HG03571 (cell line): Measurements from ENCODE around the gene TMEM134.

Experiments
- ATAC-seq: cut with Tn5 transposase; IDR thresholded peaks from one replicate; pipeline ENCODE4 v1.9.1; 2021; ENCODE audit not compliant: unreplicated experiment

TMEM134 gene

GRCh38 chr11:67423891-67424613 is 45.0 kb downstream of the TMEM134 start:
- no peak for ATAC-seq

DNA sequence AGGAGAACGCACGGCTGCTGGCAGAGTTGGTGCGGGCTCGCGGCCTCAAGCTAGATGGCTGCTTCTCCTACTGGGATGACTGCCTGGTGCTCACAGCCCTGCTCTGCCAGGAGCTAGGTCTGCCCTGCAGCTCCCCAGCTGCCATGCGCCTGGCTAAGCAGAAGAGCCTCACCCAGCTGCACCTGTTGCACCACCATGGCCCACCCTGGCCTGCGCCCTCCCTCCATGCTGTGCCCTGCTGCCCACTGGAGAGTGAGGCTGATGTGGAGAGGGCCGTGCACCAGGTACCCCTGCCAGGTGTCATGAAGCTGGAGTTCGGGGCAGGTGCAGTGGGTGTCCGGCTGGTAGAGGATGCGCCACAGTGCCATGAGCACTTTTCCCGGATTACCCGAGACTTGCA is 45.6 kb downstream of the TMEM134 start:
- no peak for ATAC-seq

- no peak for ATAC-seq
These were observed 46.2 kb downstream of the TMEM134 start for GRCh38 chr11:67422891-67423290.

- no peak for ATAC-seq
These were observed 47.5 kb downstream of the TMEM134 start for GRCh38 chr11:67421430-67422031.

GRCh38 chr11:67420646-67421429 is 48.2 kb downstream of the TMEM134 start:
- peak; percentile 69 for ATAC-seq

GRCh38 chr11:67420147-67420645 is 48.9 kb downstream of the TMEM134 start:
- ATAC-seq, result no peak

- ATAC-seq, result no peak
These were observed 49.6 kb downstream of the TMEM134 start for GRCh38 chr11:67419325-67420049.

DNA sequence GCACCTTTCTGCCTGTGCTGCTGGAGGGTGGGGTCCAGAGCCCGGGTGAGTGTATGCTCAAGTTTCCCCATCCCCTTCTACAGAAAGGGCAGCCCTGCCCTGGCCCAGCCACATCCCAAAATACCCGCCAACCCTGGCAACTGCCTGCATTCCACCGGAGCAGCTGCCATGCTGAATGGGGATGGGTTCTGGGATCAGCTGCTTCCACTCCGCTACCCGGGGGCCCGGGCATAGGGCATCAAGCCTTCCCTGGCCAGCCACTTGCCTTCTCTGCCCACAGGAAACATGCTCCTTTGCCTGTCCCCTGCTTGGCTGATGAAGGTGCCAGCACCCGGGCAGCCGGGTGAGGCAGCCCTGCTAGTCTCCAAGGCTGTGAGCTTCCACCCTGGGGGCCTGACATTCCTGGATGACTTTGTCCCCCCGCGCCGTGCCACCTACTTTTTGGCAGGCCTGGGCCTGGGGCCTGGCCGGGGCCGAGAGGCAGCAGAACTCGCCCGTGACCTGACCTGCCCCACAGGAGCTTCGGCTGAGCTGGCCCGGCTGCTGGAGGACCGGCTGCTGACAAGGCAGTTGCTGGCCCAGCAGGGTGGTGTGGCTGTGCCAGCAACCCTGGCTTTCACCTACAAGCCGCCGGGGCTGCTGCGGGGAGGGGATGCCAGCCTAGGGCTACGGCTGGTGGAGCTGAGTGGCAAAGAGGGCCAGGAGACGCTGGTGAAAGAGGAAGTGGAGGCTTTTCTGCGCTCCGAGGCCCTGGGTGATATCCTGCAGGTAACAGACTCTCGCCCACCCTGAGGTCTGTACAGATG is 50.4 kb downstream of the TMEM134 start:
- ATAC-seq, result no peak

- ATAC-seq, result no peak
These were observed 51.6 kb downstream of the TMEM134 start for GRCh38 chr11:67417425-67417824.

DNA sequence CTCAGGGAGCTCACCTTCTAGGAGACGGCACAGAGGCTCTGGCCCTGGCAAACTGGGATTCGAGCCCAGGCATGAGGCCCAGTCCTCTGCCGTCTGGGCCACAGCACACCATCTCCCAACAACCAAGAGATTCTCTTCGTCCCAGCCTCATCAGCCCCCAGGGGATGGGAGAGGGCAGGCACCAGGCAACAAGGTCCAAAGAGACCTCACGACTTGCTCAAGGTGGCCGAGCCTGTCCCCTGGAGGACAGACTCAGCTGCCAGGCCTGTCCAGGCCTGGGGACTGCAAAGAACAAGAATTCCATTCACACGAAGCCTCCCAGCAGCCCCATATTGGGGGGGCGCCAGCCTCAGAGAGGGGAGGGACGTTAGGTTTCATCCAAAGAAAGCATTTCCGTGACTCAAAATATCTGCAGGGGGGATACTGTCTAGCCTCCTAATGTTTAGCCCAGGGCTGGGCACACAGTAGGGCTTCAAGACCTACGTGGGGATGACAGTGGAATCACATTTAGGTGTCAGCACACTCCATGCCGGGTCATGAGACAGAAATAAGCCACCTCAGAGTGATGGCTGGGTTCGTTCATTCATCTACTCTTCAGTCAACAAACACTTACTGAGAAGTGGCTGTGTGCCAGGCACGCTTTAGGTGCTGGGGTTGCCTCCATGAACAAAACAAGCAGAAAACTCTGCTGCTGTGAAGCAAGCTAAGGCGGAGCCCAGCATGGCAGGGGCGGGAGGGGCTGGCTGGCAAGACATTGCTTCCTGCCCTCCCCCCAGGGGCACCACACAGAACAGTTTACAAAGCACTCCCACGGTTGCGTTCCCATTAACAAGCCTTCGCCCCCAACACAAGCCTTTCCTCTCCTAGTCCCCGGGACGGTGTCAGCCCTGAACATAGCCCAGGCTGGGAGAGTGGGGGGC is 52.4 kb downstream of the TMEM134 start:
- ATAC-seq, result no peak

- no peak for ATAC-seq
These were observed 53.3 kb downstream of the TMEM134 start, which contains the start of gene CARNS1 for GRCh38 chr11:67415501-67416304. Gene CARNS1, plus strand, starts transcription at chr11:67415678. Its CDS starts 522 bp downstream, at chr11:67416200.

DNA sequence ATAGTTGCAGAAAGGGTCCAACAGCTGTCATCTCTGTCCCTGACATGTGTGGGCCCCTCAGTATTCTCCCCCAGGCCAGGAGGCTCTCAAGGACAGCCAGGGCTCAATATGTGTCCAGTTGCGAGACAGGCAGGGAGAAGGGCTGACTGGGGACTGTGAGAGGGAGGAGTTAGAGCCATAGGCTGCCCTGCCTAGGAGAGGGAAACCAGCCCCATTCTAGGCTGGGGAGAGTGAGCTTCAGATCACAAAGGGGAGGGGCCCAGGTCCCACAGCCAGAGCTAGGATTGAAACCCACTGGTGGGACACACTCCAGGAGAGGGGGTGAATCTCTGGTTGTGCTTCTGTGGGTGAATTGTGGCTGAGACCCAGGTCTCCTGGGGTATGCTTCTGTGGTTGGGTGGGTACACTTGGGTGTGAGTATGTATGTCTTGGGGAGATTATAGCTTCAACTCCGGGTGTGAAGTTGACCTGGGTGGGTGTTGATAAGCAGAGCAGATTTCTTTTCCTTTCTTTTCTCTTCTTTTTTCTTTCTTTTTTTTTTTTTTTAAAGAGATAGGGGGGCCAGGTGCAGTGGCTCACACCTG is 55.7 kb downstream of the TMEM134 start:
- no peak for ATAC-seq

GRCh38 chr11:67412495-67413179 is 56.4 kb downstream of the TMEM134 start:
- ATAC-seq, result no peak

- ATAC-seq, result no peak
These were observed 57.3 kb downstream of the TMEM134 start for GRCh38 chr11:67411785-67412152.
